Smooth muscle cell (in vitro differentiated cells): Measurements from ENCODE around the gene PRRX2. TPM values are rescaled to one million over a fixed set of nuclear protein-coding genes. Genes with fewer than 3 reads are reported as not detected.

Source experiments
- DNase-seq: peaks from one replicate; lab custom pipeline; 2025; ENCODE audit not compliant: unreplicated experiment; lab: John Stamatoyannopoulos, UW
- H2AFZ ChIP-seq: fragments of 200-600 bp; sonication (generic); 2 replicates; pipeline ENCODE4 v1.6.0; 2016; ENCODE audit warnings: antibody characterized with exemption, low read depth, mild to moderate bottlenecking
- H3F3A ChIP-seq: fragments of 200-600 bp; sonication (generic); 2 replicates; pipeline ENCODE4 v1.6.0; 2017; ENCODE audit warnings: antibody characterized with exemption, low read depth
- H3K27ac ChIP-seq: fragments of 200-600 bp; sonication (generic); 2 replicates; pipeline ENCODE4 v1.5.1; 2016; ENCODE audit warnings: low read depth, mild to moderate bottlenecking
- H3K27me3 ChIP-seq: fragments of 200-600 bp; sonication (generic); 2 replicates; pipeline ENCODE4 v1.6.1; 2016; ENCODE audit warnings: low read depth, mild to moderate bottlenecking
- H3K36me3 ChIP-seq: fragments of 200-600 bp; sonication (generic); 2 replicates; pipeline ENCODE4 v1.5.1; 2016; ENCODE audit warnings: low read depth
- H3K4me1 ChIP-seq: fragments of 200-600 bp; sonication (generic); 2 replicates; pipeline ENCODE4 v1.5.1; 2016; ENCODE audit warnings: low read depth
- H3K4me2 ChIP-seq: fragments of 200-600 bp; sonication (generic); 2 replicates; pipeline ENCODE4 v1.6.0; 2016; ENCODE audit warnings: mild to moderate bottlenecking
- H3K4me3 ChIP-seq: fragments of 200-600 bp; sonication (generic); 2 replicates; pipeline ENCODE4 v1.5.1; 2016; ENCODE audit warnings: mild to moderate bottlenecking
- H3K79me2 ChIP-seq: fragments of 200-600 bp; sonication (generic); 2 replicates; pipeline ENCODE4 v1.6.0; 2016; ENCODE audit warnings: low read depth, mild to moderate bottlenecking
- H3K9ac ChIP-seq: fragments of 200-600 bp; sonication (generic); 2 replicates; pipeline ENCODE4 v1.6.0; 2016; ENCODE audit warnings: low read depth
- H3K9me3 ChIP-seq: fragments of 200-600 bp; sonication (generic); replicated peaks from 2 replicates; pipeline ENCODE4 v1.5.1; 2016; ENCODE audit warnings: low read depth
- H4K20me1 ChIP-seq: fragments of 200-600 bp; sonication (generic); 2 replicates; pipeline ENCODE4 v1.6.0; 2016; ENCODE audit warnings: low read depth
- WGBS: methylation state at CpG from one replicate; pipeline ENCODE4 v1.1.7; 2016; ENCODE audit warnings: low lambda C conversion rate; 5-methylcytosine and 5-hydroxymethylcytosine counted together
- polyA plus RNA-seq: library from polyadenylated mRNA; unstranded; fragments of >200 nt; fragmentation: Nextera tagmentation; extraction: Ambion mirVana; gene quantifications from 2 replicates; pipeline ENCODE4 v1.2.1, GENCODE V29; 2016
- total RNA-seq: library from RNA; depleted of rRNA; stranded (reverse); fragments of >200 nt; gene quantifications from 2 replicates; pipeline ENCODE4 v1.2.3, GENCODE V29; 2014
- TF ChIP-seq, protein P1 (sequence below): fragments of 200-600 bp; sonication (generic); IDR thresholded peaks from 2 replicates; pipeline ENCODE4 v1.5.1; 2017; ENCODE audit warnings: borderline replicate concordance, mild to moderate bottlenecking, antibody characterized with exemption; ENCODE audit not compliant: insufficient read depth, poor library complexity, severe bottlenecking

The PRRX2 gene
- total RNA-seq = 59.9 and 87.7 TPM in 2 replicates
- 180 and 234 TPM in 2 replicates for polyA plus RNA-seq

DNA sequence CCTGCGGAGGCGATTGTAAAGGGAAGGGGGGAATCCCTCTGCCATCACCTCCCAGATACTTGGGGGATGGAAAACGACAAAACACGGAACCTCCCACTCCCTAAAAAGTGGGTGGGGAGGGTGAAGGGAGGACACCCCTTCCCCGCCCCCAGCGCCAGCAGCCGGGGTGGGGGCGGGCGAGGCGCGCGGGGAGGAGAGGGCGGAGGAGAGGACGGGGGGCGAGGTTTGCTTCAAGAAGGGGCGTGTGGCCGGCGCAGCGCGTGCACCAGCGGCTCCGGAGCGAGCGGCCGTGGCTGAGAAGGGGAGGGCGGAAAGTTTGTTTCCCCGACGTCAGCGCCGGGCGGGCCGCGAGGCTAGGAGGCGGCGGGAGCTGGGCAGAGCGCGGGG lies at the start of gene PRRX2:
TSS of gene PRRX2 (plus strand) at position 259 of the 387 bp plus-strand sequence. CDS start 221 bp downstream, outside the sequence.
- no peaks in the 10 kb centered on the region for H3K36me3 ChIP-seq
- H3K4me3 ChIP-seq = peak within 1 kb of the TSS; percentile 57
- H3F3A ChIP-seq = peaks cover 13% of the 10 kb centered on the region
- H3K27ac ChIP-seq = peak within 1 kb of the TSS; percentile 45
- H4K20me1 ChIP-seq = peaks cover 22% of the 10 kb centered on the region
- no peaks in the 10 kb centered on the region for H3K27me3 ChIP-seq
- no peaks in the 10 kb centered on the region for H3K9me3 ChIP-seq
- H2AFZ ChIP-seq = peak within 1 kb of the TSS; percentile 87
- peaks cover 37% of the 10 kb centered on the region for H3K79me2 ChIP-seq
- peak within 1 kb of the TSS; percentile 91 for H3K4me2 ChIP-seq
- no CpG with 5 or more reads among the region's 37 CpGs for WGBS
- H3K9ac ChIP-seq = peak within 1 kb of the TSS; percentile 39
- peaks cover 7% of the 10 kb centered on the region for H3K4me1 ChIP-seq
- TF ChIP-seq, protein P1, sequence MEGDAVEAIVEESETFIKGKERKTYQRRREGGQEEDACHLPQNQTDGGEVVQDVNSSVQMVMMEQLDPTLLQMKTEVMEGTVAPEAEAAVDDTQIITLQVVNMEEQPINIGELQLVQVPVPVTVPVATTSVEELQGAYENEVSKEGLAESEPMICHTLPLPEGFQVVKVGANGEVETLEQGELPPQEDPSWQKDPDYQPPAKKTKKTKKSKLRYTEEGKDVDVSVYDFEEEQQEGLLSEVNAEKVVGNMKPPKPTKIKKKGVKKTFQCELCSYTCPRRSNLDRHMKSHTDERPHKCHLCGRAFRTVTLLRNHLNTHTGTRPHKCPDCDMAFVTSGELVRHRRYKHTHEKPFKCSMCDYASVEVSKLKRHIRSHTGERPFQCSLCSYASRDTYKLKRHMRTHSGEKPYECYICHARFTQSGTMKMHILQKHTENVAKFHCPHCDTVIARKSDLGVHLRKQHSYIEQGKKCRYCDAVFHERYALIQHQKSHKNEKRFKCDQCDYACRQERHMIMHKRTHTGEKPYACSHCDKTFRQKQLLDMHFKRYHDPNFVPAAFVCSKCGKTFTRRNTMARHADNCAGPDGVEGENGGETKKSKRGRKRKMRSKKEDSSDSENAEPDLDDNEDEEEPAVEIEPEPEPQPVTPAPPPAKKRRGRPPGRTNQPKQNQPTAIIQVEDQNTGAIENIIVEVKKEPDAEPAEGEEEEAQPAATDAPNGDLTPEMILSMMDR = no peak
- peak; percentile 50 for DNase-seq

DNA sequence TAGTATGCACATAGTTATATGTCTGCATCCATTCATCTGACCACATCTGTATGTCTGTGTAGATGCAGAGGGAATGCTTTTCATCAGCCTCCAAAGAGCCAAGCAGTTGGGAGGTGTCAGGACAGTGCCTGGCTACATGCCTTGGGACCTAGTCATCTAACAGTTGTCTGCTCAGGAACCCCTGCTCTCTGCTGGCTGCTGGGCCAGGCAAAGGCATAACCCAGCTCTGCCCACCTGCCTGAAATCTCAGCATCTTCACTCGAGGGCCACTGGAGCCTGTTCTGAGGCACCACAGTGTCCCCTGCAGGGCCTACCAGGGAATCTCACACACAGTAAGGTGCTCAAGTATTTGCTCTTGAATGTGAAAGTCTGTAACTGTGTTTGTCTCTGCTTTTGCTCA lies 48.3 kb upstream of the PRRX2 start:
- Histone ChIP-seq H3K4me3 (no peak overlapping the region), H4K20me1 (no peaks in the 10 kb centered on the region), H3K9me3 (no peaks in the 10 kb centered on the region), H3K27ac (peak overlapping the region; percentile 70), H2AFZ (no peak overlapping the region), H3F3A (peaks cover 11% of the 10 kb centered on the region), H3K27me3 (no peaks in the 10 kb centered on the region), H3K4me2 (no peak overlapping the region), H3K9ac (no peak overlapping the region), H3K4me1 (peaks cover 15% of the 10 kb centered on the region), H3K79me2 (no peaks in the 10 kb centered on the region), H3K36me3 (no peaks in the 10 kb centered on the region)
- TF ChIP-seq, protein P1 = peak; percentile 54
- DNase-seq = no peak
- 0% methylated on average over 1 of the region's 1 CpG for WGBS

GRCh38 chr9:129619787-129620668 lies 45.4 kb upstream of the PRRX2 start:
- DNase-seq = no peak
- Histone ChIP-seq H3K4me1 (peaks cover 9% of the 10 kb centered on the region), H3K9ac (peak overlapping the region; percentile 47), H3K36me3 (no peaks in the 10 kb centered on the region), H4K20me1 (no peaks in the 10 kb centered on the region), H3F3A (peaks cover 17% of the 10 kb centered on the region), H2AFZ (peak overlapping the region; percentile 84), H3K4me2 (peak overlapping the region; percentile 97), H3K9me3 (no peaks in the 10 kb centered on the region), H3K79me2 (no peaks in the 10 kb centered on the region), H3K27me3 (no peaks in the 10 kb centered on the region), H3K4me3 (peak overlapping the region; percentile 62), H3K27ac (peak overlapping the region; percentile 16)
- TF ChIP-seq, protein P1 = peak; percentile 16
- WGBS = 1% methylated on average over 60 of the region's 82 CpGs
